ENCODE measurements around the gene NFKBIE. TPM values are rescaled to one million over a fixed set of nuclear protein-coding genes. Genes with fewer than 3 reads are reported as not detected.

NFKBIE gene
- total and polyA plus RNA-seq, 2 of the 13 experiments (the other 11 are each of a cell fraction or from before 2014, with no cell fraction given) = 6.7 to 14.5 TPM

GRCh38 chr6:44234101-44235025 is 31.0 kb downstream of the NFKBIE start (continued):
- 0 out of 2 replicates have a peak, but pooled peaks have one; percentile 30 for TF ChIP-seq ZNF770 (CRISPR knock-in tag; IDR thresholded peaks at IDR 0.05)
- no peak for TF ChIP-seq SMARCE1 (IDR thresholded peaks at IDR 0.05; ENCODE audit: borderline replicate concordance)
- TF ChIP-seq SNAPC4 (CRISPR knock-in tag; IDR thresholded peaks at IDR 0.05) = no peak
- no peak for TF ChIP-seq MYPOP (CRISPR knock-in tag; IDR thresholded peaks at IDR 0.05)
- TF ChIP-seq PHF8 (CRISPR knock-in tag; IDR thresholded peaks at IDR 0.05) = no peak
- no peak for TF ChIP-seq ZNF180 (CRISPR knock-in tag; IDR thresholded peaks at IDR 0.05; ENCODE audit: borderline replicate concordance, low read depth)
- no peak for TF ChIP-seq FOXM1 (CRISPR knock-in tag; IDR thresholded peaks at IDR 0.05)
- TF ChIP-seq, protein P1, sequence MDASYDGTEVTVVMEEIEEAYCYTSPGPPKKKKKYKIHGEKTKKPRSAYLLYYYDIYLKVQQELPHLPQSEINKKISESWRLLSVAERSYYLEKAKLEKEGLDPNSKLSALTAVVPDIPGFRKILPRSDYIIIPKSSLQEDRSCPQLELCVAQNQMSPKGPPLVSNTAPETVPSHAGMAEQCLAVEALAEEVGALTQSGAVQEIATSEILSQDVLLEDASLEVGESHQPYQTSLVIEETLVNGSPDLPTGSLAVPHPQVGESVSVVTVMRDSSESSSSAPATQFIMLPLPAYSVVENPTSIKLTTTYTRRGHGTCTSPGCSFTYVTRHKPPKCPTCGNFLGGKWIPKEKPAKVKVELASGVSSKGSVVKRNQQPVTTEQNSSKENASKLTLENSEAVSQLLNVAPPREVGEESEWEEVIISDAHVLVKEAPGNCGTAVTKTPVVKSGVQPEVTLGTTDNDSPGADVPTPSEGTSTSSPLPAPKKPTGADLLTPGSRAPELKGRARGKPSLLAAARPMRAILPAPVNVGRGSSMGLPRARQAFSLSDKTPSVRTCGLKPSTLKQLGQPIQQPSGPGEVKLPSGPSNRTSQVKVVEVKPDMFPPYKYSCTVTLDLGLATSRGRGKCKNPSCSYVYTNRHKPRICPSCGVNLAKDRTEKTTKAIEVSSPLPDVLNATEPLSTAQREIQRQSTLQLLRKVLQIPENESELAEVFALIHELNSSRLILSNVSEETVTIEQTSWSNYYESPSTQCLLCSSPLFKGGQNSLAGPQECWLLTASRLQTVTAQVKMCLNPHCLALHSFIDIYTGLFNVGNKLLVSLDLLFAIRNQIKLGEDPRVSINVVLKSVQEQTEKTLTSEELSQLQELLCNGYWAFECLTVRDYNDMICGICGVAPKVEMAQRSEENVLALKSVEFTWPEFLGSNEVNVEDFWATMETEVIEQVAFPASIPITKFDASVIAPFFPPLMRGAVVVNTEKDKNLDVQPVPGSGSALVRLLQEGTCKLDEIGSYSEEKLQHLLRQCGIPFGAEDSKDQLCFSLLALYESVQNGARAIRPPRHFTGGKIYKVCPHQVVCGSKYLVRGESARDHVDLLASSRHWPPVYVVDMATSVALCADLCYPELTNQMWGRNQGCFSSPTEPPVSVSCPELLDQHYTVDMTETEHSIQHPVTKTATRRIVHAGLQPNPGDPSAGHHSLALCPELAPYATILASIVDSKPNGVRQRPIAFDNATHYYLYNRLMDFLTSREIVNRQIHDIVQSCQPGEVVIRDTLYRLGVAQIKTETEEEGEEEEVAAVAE (CRISPR knock-in tag; IDR thresholded peaks at IDR 0.05; ENCODE audit: borderline replicate concordance) = peak; percentile 53; the same call in 1 of the 2 replicates
- TF ChIP-seq ZNF496 (CRISPR knock-in tag; IDR thresholded peaks at IDR 0.05; ENCODE audit: insufficient replicate concordance) = no peak
- TF ChIP-seq SP4 (CRISPR knock-in tag; IDR thresholded peaks at IDR 0.05) = no peak
- no peak for TF ChIP-seq ZNF382 (CRISPR knock-in tag; IDR thresholded peaks at IDR 0.05; ENCODE audit: borderline replicate concordance)
- TF ChIP-seq NCOR1 (IDR thresholded peaks at IDR 0.05; ENCODE audit: borderline replicate concordance, low read length) = peak; percentile 73
- no peak for TF ChIP-seq ZNF510 (CRISPR knock-in tag; IDR thresholded peaks at IDR 0.05; ENCODE audit: low read depth)
- TF ChIP-seq MYC (CRISPR knock-in tag; IDR thresholded peaks at IDR 0.05; ENCODE audit: borderline replicate concordance) = peak; percentile 44; the same call in 1 of the 2 replicates
- TF ChIP-seq ZNF432 (CRISPR knock-in tag; IDR thresholded peaks at IDR 0.05; ENCODE audit: borderline replicate concordance) = no peak

Measured in HepG2 (cell line).